CD4-positive, alpha-beta T cell treated with Interferon gamma for 1 hour (primary cell): Measurements from ENCODE around the gene ACTMAP.
"Not testable (repeated sequence)": the region's sequence is repeated elsewhere in the genome, so short reads cannot be mapped to it uniquely, and the experiment has no call there.

ENCODE experiments used
- DNase-seq: peaks from one replicate; pipeline ENCODE4 v3.0.0-alpha.2; 2020

The ACTMAP gene

GRCh38 chr19:40750058-40750873 lies at the start of gene ACTMAP:
Gene ACTMAP (minus strand): TSS chr19:40750477. CDS start chr19:40749803, 674 bp downstream.
- peak; percentile 100 for DNase-seq

- no peak for DNase-seq
Observed at GRCh38 chr19:40799558-40800338, 49.5 kb upstream of the ACTMAP start.

- DNase-seq: peak; percentile 100
Observed at GRCh38 chr19:40798683-40799557, 48.6 kb upstream of the ACTMAP start, which contains the start of gene EGLN2. Gene EGLN2 (plus strand): TSS chr19:40799191. CDS start chr19:40800573, 1,382 bp downstream.

- peak; percentile 79 for DNase-seq
Observed at GRCh38 chr19:40797963-40798682, 47.8 kb upstream of the ACTMAP start.

- DNase-seq: no peak
Observed at GRCh38 chr19:40797166-40797962, 47.1 kb upstream of the ACTMAP start.

GRCh38 chr19:40791996-40792395 lies 41.7 kb upstream of the ACTMAP start:
- DNase-seq: no peak

GRCh38 chr19:40791349-40791748 lies 41.1 kb upstream of the ACTMAP start:
- no peak for DNase-seq

GRCh38 chr19:40786060-40787037 lies 36.1 kb upstream of the ACTMAP start:
- DNase-seq: no peak

GRCh38 chr19:40785526-40785925 lies 35.2 kb upstream of the ACTMAP start:
- DNase-seq: no peak

- DNase-seq: not testable (repeated sequence)
Observed at GRCh38 chr19:40784146-40784545, 33.9 kb upstream of the ACTMAP start.

- DNase-seq: no peak
Observed at GRCh38 chr19:40783711-40784110, 33.4 kb upstream of the ACTMAP start.

- DNase-seq: no peak
Observed at GRCh38 chr19:40781140-40781539, 30.9 kb upstream of the ACTMAP start.

- no peak for DNase-seq
Observed at GRCh38 chr19:40780582-40780981, 30.3 kb upstream of the ACTMAP start.

GRCh38 chr19:40778706-40779284 lies 28.5 kb upstream of the ACTMAP start:
- DNase-seq: no peak

- DNase-seq: peak; percentile 100
Observed at GRCh38 chr19:40777937-40778705, 27.8 kb upstream of the ACTMAP start, which contains the start of gene RAB4B. Gene RAB4B (plus strand): TSS chr19:40778247. CDS start chr19:40778376, 129 bp downstream.

- no peak for DNase-seq
Observed at GRCh38 chr19:40777645-40777936, 27.3 kb upstream of the ACTMAP start.

- DNase-seq: peak; percentile 94
Observed at GRCh38 chr19:40776932-40777644, 26.8 kb upstream of the ACTMAP start.

GRCh38 chr19:40776364-40776763 lies 26.1 kb upstream of the ACTMAP start:
- DNase-seq: no peak
